Spinal cord (tissue), 10 donors: Measurements from ENCODE around the gene NRL. TPM values are rescaled to one million over a fixed set of nuclear protein-coding genes. Genes with fewer than 3 reads are reported as not detected.
A peak's percentile ranks its signal among the peaks of the same experiment; 100 is the strongest.

Experiments
- DNase-seq, 6 donors: peaks; one replicate each; pipeline versions ENCODE4 v3.0.0 to v3.0.0-alpha.2; 2013 to 2015; ENCODE audit warnings: low spot score in 6 of 6, low read depth in 4 of 6
- H3K27ac ChIP-seq: one replicate; pipeline ENCODE4 v1.5.1; 2013; ENCODE audit warnings: low read depth, low read length, control low read depth
- H3K27me3 ChIP-seq: one replicate; pipeline ENCODE4 v1.6.1; 2013; ENCODE audit warnings: low read length; ENCODE audit not compliant: control insufficient read depth, insufficient read depth
- H3K36me3 ChIP-seq: one replicate; pipeline ENCODE4 v1.6.1; 2013; ENCODE audit warnings: low read length; ENCODE audit not compliant: control insufficient read depth, insufficient read depth
- H3K4me1 ChIP-seq: one replicate; pipeline ENCODE4 v1.6.1; 2013; ENCODE audit warnings: low read length; ENCODE audit not compliant: control insufficient read depth, insufficient read depth
- H3K4me3 ChIP-seq: one replicate; pipeline ENCODE4 v1.5.1; 2013; ENCODE audit warnings: low read depth, low read length, control low read depth
- H3K9me3 ChIP-seq: one replicate; pipeline ENCODE4 v1.6.1; 2013; ENCODE audit warnings: low read length; ENCODE audit not compliant: control insufficient read depth, insufficient read depth
- WGBS: methylation state at CpG from one replicate; pipeline ENCODE4 v1.1.5; 2013; ENCODE audit warnings: missing lambda C conversion rate; ENCODE audit not compliant: insufficient coverage; 5-methylcytosine and 5-hydroxymethylcytosine counted together
- long read RNA-seq, 4 donors: transcript quantifications; one replicate each; lab custom pipeline, GENCODE V29; 2026
- polyA plus RNA-seq, 2 donors: library from polyadenylated mRNA; unstranded; fragments of 120-200 nt; gene quantifications; one replicate each; pipeline ENCODE4 v1.2.1, GENCODE V29; 2013; ENCODE audit not compliant: insufficient read length in 2 of 2
- total RNA-seq, 2 donors: library from RNA; depleted of rRNA in 1 of 2; stranded (reverse); fragments of 120-200 nt in 1 of 2; fragments of >200 nt in 1 of 2; gene quantifications; one replicate each; pipeline versions ENCODE4 v1.2.3 to v1.2.4, GENCODE V29; 2013 to 2014
- donor health status: healthy.

The NRL gene
- total RNA-seq, result 1 to 10 TPM; 1.8 to 2.4 TPM
- 1 to 10 TPM; 3.5 to 4.8 TPM for polyA plus RNA-seq
- long read RNA-seq, donor 1, partial matches to known transcripts, result 0 of 1 reads
- long read RNA-seq, donor 1, other reads (novel, unspliced or antisense), result 0 of 1 reads
- long read RNA-seq, donor 2, partial matches to known transcripts, result 0 of 1 reads
- long read RNA-seq, donor 2, other reads (novel, unspliced or antisense), result 0 of 1 reads
- long read RNA-seq, donor 3, partial matches to known transcripts, result 0 of 1 reads
- long read RNA-seq, donor 3, other reads (novel, unspliced or antisense), result 0 of 1 reads
- long read RNA-seq, donor 4, partial matches to known transcripts, result 992 of 1,009 reads
- long read RNA-seq, donor 4, other reads (novel, unspliced or antisense), result 17 of 1,009 reads

DNA sequence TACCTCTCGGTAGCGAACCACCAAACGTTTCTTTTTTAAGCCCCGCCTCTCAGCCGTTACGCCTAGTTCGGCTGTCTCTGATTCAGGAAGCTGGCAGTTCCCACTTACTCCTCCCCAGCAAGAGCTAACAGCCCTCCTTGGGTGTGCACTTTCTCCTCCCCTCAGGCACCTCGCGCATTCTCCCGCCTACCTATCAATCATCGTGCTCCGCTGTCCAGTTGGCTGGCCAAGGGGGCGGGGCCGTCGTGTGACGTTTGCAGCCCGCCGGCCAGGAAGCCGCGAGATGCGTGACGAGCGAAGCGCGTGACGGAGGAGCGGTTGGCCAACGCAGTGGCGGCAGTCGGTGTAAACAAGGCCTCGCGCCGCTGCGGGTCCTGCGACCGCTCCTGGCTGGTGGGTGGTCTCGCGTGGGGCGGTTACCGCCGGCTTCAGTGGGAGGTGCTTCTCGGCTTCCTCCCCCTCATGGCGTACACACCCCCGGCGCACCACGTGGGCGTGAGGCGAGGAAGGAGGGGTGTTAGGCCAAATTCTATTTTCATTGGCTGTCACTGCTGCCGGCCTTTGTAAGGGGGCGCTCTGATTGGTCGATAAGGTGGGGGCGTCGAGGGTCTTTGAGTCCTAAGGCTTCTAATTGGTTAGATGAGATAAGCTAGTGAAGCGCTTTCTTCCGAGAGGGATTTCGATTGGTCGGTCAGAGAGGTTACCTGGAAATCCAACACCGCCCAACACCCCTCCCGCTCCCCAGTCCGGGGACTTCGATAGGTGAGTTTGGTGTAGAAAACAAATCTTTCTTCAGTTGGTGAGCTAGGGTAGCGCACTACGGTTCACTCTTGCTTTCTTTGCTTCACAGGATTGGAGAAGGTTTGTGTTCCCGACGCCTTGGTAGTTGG is at the start of gene NRL, which contains the start of gene DCAF11:
NRL (minus strand) TSS at position 418 of the 890 bp plus-strand sequence. CDS start 32,101 bp downstream, outside the sequence.
DCAF11 (plus strand) TSS at position 246 of the 890 bp plus-strand sequence. CDS start 818 bp downstream, outside the sequence.
- under 1% methylated on average over 47 of the region's 65 CpGs for WGBS

DNA sequence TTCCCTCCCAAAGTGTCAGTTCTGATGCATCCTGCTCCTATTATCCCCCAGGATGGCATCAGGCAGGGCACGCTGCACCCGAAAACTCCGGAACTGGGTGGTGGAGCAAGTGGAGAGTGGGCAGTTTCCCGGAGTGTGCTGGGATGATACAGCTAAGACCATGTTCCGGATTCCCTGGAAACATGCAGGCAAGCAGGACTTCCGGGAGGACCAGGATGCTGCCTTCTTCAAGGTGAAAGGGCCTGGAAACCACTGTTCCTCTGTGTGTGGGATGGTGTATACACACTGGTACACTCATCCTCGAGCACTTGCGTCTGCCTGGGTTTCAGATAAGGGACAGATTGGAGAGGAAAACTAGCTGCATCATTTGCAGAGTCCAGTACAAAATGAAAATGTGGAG is 47.3 kb upstream of the NRL start:
- no peak for DNase-seq
- Histone ChIP-seq H3K27ac (peak overlapping the region; percentile 77), H3K4me1 (peaks cover 32% of the 10 kb centered on the region), H3K4me3 (peak overlapping the region; percentile 68), H3K36me3 (peaks cover 80% of the 10 kb centered on the region), H3K27me3 (no peaks in the 10 kb centered on the region), H3K9me3 (no peaks in the 10 kb centered on the region)
- WGBS, result 87% methylated on average over 7 of the region's 8 CpGs

More for the DNA sequence above, at the start of gene NRL, which contains the start of gene DCAF11:
- H3K36me3 ChIP-seq, result peaks cover 18% of the 10 kb centered on the region
- DNase-seq, result peak; percentile 98 to 100 (median 99)
- H3K4me3 ChIP-seq, result peak within 1 kb of the TSS; percentile 93
- peak within 1 kb of the TSS; percentile 100 for H3K27ac ChIP-seq
- H3K27me3 ChIP-seq, result no peaks in the 10 kb centered on the region
- no peaks in the 10 kb centered on the region for H3K9me3 ChIP-seq
- peaks cover 14% of the 10 kb centered on the region for H3K4me1 ChIP-seq

DNA sequence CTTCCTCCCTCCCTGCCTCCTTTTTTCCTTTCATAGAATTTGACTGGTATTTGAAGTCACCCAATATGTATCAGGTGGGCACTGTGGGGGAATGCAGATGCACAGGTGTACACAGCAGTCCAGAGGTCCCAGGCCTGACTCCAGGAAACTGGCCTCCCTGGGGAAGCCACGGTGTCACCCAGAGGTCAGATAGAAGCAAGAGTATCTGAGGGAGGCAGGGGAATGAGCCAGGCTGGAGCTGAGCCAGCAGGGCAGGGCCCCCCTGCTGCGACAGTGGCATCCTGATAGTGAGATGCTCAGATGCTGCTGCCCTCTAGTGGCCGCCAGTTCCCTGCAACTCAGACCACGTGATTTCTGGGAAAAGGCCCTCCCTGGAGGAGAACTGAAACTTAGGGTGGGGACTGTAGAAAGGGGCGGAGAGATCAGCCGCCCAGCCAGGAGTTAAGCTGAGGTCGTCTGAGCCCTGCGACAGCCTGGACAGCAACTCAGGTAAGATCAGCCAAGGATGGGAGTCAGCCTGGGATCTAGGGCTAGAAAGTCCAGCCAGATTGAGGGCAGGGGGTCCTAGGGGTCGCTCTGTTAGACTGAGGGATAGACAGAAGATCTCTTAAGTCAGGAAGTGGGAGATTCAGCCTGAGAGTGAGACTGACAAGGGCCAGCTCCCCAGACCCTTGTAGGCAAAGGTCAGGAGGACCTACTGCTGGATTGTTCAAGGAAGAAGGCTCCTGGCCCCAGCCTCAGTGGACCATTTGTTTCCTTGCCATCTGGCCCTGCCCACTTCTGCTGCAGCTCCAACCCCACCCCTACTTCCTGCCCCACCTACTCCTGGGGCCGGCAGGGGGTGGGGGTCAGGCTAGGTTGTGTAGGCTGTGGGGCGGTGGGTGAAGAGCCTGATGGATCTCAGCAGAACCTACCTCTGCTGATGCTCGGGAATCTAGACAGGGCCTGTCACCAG is 46.4 kb upstream of the NRL start, which contains the start of gene IRF9:
IRF9 (plus strand) TSS at position 416 of the 955 bp plus-strand sequence. CDS start 880 bp downstream, outside the sequence.
- Histone ChIP-seq H3K27me3 (no peaks in the 10 kb centered on the region), H3K9me3 (no peaks in the 10 kb centered on the region), H3K27ac (peak within 1 kb of the TSS; percentile 77), H3K4me3 (peak within 1 kb of the TSS; percentile 68), H3K36me3 (peaks cover 81% of the 10 kb centered on the region), H3K4me1 (peaks cover 32% of the 10 kb centered on the region)
- DNase-seq, result peak; percentile 80 to 97 (median 88)
- WGBS, result 2% methylated on average over 9 of the region's 12 CpGs

DNA sequence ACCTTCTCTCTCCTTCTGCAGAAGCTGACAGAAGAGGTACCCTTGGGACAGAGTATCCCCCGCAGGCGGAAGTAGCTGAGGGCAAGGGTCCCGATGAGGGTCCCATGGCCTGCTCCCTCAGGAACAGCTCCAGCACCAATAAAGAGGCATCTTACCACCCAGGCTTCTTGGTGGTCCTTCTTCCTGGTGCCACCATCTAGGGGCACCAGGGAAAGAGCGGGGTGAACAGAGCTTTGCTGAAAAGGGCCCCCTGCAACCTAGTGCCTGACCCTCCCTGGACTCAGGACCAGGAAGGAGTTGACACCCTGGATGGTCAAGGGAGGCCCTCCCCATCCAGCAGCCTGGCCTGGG is 45.7 kb upstream of the NRL start:
- Histone ChIP-seq H3K4me3 (no peak overlapping the region), H3K9me3 (no peaks in the 10 kb centered on the region), H3K27me3 (no peaks in the 10 kb centered on the region), H3K27ac (peak overlapping the region; percentile 63), H3K4me1 (peaks cover 32% of the 10 kb centered on the region), H3K36me3 (peaks cover 81% of the 10 kb centered on the region)
- no peak for DNase-seq
- WGBS, result 97% methylated on average over 3 of the region's 4 CpGs

DNA sequence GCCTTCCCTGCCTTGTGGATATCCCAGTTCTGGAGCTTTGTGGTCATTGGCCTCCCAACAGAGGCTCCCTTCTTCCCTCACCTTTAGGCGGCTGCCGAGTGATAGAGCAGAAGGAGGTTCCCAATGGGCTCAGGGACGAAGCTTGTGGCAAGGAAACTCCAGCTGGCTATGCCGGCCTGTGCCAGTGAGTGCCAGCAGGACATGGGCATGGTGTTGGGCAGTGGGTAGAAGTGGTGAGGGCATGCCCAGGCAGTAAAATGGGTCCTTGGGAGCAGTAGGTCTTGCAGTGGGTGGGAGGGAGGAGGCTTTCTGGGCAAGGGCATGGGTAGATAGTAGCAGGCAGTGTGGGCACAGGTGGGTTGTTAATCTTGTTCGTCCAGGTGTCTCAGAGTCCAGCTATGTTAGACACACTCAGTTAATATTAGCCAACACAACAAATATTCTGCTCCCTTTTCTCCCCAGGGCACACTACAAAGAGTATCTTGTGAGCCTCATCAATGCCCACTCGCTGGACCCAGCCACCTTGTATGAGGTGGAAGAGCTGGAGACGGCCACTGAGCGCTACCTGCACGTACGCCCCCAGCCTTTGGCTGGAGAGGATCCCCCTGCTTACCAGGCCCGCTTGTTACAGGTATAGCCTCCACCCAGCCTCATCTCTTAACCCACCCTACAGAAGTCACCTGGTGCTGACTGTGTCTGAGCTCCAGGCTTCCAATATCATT is 45.2 kb upstream of the NRL start:
- H3K4me3 ChIP-seq, result no peak overlapping the region
- peaks cover 81% of the 10 kb centered on the region for H3K36me3 ChIP-seq
- peaks cover 32% of the 10 kb centered on the region for H3K4me1 ChIP-seq
- no peak for DNase-seq
- WGBS, result 93% methylated on average over 7 of the region's 11 CpGs
- no peak overlapping the region for H3K27ac ChIP-seq
- no peaks in the 10 kb centered on the region for H3K27me3 ChIP-seq
- H3K9me3 ChIP-seq, result no peaks in the 10 kb centered on the region

DNA sequence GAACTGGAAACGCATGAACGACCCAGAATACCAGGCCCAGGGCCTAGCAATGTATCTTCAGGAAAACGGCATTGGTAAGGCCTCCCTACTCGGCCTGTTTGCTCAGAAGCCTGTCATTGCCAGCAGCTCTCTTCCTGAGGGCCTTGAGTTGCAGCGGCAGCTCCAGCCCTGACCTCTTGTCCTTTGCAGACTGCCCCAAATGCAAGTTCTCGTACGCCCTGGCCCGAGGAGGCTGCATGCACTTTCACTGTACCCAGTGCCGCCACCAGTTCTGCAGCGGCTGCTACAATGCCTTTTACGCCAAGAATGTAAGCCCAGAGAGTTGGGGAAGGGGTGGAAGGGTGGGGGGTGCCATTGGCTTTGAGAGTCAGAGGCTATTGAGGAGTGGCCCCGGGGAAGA is 42.6 kb upstream of the NRL start:
- Histone ChIP-seq H3K27ac (no peak overlapping the region), H3K27me3 (no peaks in the 10 kb centered on the region), H3K36me3 (peaks cover 82% of the 10 kb centered on the region), H3K9me3 (no peaks in the 10 kb centered on the region), H3K4me1 (peaks cover 20% of the 10 kb centered on the region), H3K4me3 (no peak overlapping the region)
- 97% methylated on average over 12 of the region's 12 CpGs for WGBS
- DNase-seq, result no peak

DNA sequence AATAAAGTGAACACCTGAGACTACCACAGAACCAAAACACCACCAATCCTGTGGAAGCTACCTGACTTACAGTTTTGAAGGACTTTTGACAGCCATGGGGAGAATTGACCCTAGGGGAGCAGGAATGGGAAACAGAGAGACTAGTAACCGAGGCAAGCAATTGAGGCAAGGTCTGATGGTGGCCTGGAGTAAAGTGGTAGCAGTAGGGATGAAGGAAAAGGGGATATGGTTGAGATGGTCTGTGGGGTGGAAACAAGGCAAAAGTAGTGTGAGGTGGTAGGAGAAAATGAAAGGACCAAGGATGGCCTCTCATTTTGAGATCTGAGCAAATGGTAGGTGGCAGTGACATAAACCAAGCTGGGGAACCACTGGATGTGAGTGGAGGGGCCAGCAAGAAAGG is 42.1 kb upstream of the NRL start:
- DNase-seq, result no peak
- no peak overlapping the region for H3K27ac ChIP-seq
- H3K9me3 ChIP-seq, result no peaks in the 10 kb centered on the region
- H3K4me3 ChIP-seq, result no peak overlapping the region
- peaks cover 81% of the 10 kb centered on the region for H3K36me3 ChIP-seq
- H3K27me3 ChIP-seq, result no peaks in the 10 kb centered on the region
- WGBS, result 100% methylated on average over 1 of the region's 1 CpG
- H3K4me1 ChIP-seq, result peaks cover 15% of the 10 kb centered on the region

DNA sequence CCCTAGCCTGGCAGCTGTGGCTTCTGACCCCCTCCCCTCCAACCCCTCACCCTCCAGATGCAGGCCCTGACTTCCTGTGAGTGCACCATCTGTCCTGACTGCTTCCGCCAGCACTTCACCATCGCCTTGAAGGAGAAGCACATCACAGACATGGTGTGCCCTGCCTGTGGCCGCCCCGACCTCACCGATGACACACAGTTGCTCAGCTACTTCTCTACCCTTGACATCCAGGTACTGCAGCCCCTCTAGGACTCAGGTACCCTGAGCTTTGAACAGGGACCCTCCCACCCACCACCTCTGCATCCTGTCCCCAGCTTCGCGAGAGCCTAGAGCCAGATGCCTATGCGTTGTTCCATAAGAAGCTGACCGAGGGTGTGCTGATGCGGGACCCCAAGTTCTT is 40.4 kb upstream of the NRL start:
- H3K27ac ChIP-seq, result no peak overlapping the region
- H3K36me3 ChIP-seq, result peaks cover 90% of the 10 kb centered on the region
- 98% methylated on average over 8 of the region's 10 CpGs for WGBS
- no peaks in the 10 kb centered on the region for H3K9me3 ChIP-seq
- peaks cover 5% of the 10 kb centered on the region for H3K4me1 ChIP-seq
- no peaks in the 10 kb centered on the region for H3K27me3 ChIP-seq
- no peak for DNase-seq
- no peak overlapping the region for H3K4me3 ChIP-seq
